GM19240 (cell line): ENCODE results near the gene NCF4.

ENCODE experiments used
- DNase-seq: peaks from one replicate; pipeline ENCODE4 v3.0.0; 2011; ENCODE audit warnings: low spot score; ENCODE audit not compliant: insufficient read length

NCF4 gene

GRCh38 chr22:36921309-36922104, 60.7 kb downstream of the NCF4 start:
- peak; percentile 40 for DNase-seq

DNA sequence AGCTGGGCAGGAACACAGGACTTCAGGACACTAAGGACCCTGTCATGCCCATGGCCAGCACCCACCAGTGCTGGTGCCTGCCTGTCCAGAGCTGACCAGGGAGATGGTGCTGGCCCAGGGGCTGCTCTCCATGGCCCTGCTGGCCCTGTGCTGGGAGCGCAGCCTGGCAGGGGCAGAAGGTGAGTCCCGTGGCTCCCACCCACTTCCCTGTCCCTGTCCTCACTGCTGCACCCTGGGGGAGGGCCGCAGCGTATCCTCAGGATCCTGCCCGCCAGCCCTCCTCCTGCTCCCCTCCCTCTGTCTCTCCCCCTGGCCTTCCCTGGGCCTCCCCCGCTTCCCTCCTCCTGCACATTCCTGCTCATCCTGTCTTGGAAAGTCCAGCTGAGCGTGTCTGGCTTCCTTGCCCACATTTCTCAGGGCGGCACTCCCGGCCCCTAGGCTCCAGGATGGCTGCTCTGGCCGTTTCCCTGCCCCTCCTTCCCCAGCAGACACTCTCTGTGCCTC, 61.4 kb downstream of the NCF4 start:
- DNase-seq: no peak

GRCh38 chr22:36922711-36923110, 61.9 kb downstream of the NCF4 start:
- no peak for DNase-seq

DNA sequence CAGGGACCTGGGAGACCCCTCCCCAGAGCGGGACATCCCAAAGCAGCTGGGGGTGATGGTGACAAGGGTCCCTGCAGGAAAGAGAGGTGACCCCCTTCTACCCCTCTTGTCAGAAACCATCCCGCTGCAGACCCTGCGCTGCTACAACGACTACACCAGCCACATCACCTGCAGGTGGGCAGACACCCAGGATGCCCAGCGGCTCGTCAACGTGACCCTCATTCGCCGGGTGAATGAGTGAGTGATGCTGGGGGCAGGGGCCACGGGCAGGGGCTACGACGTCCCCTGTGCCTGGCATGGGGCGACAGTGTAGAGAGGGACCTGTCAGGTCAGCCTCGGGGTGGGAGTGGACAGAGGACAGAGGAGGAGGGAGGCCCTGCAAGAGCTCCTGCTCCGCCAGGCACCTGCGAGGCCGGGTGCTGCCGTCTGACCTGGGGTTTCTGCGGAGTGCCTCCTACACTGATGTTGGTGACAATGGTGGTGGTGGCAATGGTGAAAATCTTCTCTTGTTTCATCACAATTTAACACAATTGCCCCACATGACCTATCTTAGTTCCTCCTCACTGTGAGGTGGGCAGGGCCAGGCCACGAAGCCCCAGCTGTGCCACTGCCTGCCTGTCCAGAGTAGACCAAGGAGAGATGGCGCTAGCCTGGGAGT, 62.5 kb downstream of the NCF4 start:
- DNase-seq: no peak

DNA sequence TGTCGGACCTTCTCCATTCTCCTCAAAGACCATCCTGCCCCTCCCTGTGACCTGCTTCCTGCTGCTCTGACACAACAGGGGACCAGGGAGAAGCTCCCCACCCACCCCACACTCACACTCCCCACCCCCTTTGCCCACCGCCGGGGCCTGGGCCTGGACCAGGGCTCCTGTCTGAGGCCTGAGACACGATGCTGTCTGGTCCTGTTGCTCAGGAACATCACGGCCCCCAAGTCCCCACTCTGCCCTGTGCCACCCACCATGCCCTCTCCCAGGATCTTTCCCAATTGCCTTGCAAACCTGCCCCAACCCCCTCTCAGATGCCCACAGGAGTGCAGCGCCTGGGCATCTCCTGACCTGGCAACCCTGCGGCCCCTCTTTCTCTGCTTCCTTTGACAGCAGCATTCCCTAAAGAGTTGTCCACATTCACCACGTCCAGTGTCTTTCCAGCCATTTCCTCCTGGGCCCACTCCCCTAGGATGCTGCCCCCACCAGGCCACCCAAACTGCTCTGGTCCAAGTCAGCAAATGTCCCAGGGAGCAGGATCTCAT, 63.4 kb downstream of the NCF4 start:
- DNase-seq: no peak

DNA sequence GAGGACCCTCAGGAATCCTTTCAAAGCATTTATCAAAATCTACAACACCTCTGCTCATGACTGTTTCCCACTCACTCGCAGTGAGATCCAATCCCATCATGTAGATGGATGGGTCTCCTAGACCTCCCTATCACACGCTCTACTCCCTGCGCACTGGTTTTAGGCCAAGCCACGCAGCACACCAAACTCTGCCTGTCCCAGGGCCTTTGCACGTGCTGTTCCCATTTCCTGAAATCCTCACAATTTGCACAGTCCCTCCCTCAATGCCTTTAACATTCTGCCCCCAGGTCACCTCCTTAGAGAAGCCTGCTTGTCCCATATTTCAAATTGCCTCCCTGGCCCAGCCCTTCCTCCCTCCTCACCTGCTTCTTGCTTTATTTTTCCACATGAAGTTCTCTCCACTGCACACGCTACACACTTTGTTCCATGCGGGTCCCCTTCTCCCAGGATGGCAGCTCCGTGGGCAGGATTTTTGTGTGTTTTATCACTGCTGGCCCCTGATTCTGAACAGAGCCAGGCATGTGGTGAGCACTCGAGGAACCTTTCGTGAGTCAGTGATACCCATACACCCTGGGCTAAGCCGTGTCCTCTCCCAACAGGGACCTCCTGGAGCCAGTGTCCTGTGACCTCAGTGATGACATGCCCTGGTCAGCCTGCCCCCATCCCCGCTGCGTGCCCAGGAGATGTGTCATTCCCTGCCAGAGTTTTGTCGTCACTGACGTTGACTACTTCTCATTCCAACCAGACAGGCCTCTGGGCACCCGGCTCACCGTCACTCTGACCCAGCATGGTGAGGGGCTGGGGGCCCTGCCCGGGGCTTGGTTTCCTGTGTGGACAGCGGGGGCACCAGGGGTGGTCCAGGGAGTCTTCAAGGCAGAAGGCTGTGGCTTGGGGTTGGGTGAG, 64.8 kb downstream of the NCF4 start:
- DNase-seq: no peak

DNA sequence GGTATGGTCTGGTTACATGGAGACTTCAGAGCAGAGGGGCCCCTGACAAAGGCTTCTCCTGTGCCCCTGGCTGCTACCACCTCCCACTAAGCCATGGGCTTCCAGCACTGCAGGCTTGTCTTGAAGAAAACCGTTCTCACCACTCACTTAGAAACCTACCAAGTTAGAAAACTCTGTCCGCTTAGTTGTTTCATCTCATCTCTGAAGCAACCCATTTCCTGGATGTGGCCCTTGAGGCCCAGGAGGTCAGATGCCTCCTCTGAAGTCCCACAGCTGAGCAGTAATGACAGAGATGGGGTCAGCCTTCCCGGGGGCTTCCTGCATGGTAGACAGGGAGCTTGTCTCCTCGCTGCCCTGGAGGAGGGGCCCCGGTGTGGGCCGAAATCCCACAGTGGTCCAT, 65.5 kb downstream of the NCF4 start:
- DNase-seq: no peak

- no peak for DNase-seq
Measured at GRCh38 chr22:36926721-36927435, 66.1 kb downstream of the NCF4 start.
